HG02623 (cell line): Measurements from ENCODE around the gene ARHGAP6.
A peak's percentile ranks its signal among the peaks of the same experiment; 100 is the strongest.
"Not testable (repeated sequence)": the region's sequence is repeated elsewhere in the genome, so short reads cannot be mapped to it uniquely, and the experiment has no call there.

ENCODE experiments used
- ATAC-seq: cut with Tn5 transposase; IDR thresholded peaks from one replicate; pipeline ENCODE4 v1.9.1; 2021; ENCODE audit warnings: moderate library complexity; ENCODE audit not compliant: unreplicated experiment

Gene ARHGAP6

DNA sequence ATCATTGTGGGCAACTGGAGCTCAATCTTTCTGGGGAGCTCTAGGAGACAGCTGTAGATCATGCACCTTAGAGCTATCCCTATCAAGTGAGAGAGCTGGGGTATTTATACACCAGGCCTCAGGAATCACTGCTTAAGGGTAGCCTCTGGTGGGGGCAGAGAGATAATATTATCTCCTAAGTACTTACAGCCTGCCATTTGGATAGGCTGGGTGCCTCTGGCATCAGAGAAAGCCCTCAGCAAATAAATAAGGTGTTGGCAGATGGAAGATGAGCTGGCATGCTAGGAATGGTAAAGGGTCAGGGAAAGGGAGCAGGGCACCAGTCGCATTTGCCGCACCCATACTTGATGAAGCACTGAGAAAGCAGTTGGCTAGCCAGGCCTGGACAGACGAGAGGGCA, 478.7 kb downstream of the ARHGAP6 start:
- no peak for ATAC-seq

DNA sequence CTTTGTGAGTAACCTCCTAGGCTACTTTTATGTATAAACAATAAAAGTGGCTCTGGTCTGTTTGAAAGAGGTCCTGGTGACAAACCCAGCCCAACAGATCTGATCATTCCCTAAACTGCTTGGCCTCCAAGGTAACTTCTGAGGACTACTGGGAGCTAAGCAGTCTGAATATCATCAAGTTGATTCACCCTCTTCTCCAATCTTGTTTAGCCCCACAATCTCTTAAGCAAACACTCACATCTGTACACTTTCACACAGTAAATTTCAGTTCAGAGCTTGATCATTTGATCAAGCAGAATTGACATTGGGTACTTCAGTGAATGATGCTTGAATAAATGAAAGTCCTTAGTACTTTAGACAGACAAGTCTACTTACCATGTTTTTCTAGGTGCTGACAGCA, 479.9 kb downstream of the ARHGAP6 start:
- no peak for ATAC-seq

DNA sequence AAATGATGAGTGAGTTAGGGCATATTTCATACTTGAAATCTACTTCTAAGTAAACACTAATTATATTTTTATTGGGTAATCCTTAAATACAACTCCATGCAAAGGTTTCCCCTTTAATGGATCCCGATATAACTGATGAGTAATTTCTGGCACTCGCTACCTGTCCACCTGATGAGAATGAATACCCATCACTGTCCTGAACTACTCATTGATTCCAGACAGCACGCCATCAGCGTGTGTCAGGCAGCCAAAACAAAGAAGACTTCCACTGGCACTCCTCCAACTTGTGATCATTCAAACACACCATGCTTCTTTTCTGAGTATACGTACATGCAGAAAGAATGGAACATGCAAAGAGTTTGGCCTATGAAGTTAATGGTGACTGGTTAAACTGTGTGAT, 485.1 kb downstream of the ARHGAP6 start:
- no peak for ATAC-seq

DNA sequence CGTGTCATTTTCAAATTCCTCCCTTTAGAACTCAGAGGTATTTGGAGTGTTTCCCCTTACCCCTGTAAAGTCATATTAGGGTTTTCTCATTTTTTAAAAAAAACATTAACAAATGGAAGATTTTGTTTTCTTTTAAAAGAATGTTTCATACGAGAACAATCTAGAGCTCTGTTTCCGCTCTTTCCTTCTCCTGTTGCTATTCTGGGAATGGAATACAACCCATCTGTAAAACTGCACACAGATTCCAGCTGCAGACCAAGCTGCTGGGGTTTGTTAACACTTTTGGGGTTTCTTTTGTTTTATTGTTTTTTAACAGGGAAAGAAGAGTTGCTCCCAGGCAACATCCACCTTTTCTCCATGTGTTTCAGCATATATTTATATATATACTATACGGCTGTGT, 493.3 kb downstream of the ARHGAP6 start:
- ATAC-seq = no peak

DNA sequence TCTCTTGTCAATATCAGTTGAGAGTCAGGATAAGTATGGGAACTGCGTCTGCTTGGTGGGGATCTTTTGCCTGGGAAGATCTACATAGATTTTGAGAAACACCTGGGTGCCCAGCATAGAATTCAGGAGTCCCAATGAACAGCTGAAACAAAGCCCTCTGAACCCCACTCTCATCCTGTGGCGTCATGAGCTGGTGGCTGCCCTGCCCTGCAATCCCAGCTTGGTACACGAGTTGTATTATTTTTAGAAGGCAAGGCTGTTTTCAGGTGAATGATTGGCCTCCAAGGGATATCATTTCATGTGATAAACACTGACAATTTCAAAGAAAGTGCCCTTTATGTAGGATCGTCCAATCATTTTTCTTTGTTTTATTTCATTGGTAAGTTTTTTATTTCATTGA, 493.8 kb downstream of the ARHGAP6 start:
- ATAC-seq = no peak

DNA sequence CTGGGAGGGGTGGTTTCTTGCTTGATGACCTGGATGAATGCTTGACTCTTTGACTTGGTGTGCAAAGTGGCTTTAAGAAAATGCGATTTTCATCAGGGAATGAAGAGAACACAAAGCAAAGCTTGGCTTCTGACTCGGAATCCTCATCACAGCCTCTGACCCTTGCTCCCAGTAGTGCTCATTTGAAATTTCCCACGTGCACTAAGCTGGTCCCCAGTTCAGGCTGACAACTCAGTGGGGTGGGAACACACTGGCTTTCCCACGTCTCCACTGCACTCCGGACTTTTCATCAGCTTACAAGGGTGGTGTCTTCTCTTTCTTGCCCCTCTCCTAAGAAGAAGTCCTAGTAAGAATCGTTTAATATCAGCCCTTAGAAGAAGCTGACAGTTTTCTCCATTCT, 501.3 kb downstream of the ARHGAP6 start:
- no peak for ATAC-seq

DNA sequence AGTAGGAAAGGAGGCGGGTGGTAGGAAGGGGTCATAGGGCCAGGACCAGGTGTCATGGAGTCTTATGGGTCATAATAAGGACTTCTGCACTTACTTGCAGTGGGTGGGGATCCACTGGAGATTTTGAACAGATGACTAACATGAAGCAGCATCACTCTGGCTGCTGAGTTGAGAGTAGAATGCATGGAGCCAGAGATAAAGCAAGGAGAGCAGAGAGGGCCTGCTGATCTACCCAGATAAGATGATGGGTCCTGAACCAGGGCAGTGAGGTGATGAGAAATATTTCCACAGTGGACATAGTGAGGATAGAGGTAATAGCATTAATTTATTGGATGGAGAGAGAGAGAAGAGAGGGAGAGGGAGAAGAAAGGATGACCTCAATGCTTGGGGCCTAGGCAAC, 506.6 kb downstream of the ARHGAP6 start:
- ATAC-seq = no peak

DNA sequence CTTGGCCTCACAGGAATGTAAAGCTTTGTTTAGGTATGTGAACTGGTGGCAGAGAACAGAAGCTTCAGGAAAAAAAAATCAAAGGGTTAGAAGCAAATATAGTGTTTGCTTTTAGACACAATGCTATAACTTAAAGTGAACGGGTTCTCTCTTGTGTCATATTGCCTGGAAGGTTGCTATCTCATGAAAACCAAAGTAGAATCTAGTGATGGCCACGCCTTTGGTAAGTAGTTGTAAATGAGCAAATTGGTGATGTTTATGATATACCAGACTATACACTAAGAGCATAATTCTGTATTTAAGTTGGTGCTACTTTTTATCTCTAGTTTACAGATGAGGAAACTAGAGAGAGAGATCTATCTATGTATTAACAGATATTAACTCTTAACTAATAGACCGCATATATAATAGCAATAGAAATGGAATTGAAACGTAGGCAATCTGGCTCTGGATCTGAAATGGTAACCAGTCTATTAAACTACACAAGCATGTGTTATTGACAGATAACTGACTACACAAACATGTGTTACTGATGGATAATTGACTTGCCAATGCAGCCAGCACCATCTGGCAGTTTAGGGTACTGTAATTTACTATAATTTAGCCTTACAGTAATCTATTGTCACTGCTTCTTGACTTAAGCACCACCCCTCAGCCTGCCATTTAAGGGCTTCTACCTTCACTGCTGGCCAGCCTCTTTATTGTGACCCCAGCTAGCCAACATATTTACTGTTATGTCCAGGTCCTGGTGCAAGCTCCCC, 513.7 kb downstream of the ARHGAP6 start:
- ATAC-seq = no peak

DNA sequence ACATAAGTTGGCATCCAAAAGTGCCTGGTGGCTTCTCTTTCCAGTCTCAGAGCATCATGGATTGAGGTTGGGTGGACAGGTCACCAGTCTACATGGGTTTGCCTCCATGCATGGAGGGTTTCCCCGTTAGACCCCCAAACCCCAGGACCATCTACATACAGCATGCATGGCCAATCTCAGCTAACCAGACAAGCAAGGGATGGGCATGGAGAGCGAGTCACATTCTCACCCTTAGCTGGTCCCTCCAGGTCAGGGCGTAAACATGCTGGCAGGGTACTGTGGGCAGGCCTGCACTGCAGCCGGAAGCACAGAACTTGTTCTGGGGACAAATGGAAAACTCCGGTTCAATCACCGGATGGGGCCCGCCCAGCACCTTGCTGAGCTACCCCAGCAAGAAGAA, 517.3 kb downstream of the ARHGAP6 start:
- ATAC-seq = no peak

DNA sequence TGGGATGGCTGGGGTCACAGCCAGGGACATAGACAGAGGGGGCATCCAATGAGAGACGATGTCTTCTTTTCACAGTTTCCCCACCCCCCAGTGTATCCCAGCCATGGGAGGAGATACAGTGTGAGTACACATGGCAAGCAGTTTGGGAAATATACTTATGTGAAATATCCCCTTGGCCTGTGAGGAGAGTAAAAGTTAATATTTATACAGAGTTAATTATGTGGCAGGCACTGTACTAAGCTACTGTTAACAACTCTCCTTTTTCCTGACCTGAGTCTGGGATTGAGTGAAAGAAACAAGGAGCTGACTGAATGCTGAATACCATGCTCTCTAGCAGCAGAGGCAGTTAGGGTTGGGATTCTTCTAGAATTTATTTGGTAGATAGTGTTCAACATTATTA, 519.3 kb downstream of the ARHGAP6 start:
- no peak for ATAC-seq

DNA sequence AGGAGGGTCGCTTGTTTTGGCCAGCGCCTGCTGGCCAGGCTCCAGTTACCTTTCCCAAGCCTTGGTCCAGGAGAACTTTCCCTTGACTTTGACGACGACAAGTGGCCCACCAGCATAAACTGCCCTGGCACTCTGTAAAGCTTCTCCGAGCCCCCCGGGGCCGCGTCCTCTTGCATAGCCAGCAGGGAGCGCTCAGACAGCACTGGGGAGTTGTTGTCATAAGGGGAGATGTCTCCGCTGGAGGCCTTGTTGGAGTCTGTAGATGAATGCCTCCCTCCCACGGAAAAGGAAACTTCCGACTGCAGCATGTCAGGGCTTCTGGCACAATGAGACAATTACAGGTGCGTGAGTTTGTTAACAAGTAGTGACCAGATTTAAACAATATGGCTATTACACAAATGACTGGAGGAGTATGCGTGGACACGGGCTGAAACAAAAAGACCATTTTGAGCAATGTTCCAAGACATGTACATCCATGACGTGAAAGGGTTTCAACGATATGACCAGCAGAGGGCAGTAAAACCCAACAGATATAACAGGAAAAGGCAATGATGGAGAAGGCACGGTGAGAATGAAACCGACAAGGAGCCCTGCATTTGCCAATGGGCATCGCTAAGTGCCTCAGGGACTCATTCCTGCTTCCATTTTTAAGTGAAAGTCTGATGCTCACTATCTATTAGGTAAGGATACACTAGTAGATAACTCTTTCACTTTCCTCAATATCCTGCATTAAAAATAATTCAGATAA, 521.6 kb downstream of the ARHGAP6 start:
- peak; percentile 73 for ATAC-seq

DNA sequence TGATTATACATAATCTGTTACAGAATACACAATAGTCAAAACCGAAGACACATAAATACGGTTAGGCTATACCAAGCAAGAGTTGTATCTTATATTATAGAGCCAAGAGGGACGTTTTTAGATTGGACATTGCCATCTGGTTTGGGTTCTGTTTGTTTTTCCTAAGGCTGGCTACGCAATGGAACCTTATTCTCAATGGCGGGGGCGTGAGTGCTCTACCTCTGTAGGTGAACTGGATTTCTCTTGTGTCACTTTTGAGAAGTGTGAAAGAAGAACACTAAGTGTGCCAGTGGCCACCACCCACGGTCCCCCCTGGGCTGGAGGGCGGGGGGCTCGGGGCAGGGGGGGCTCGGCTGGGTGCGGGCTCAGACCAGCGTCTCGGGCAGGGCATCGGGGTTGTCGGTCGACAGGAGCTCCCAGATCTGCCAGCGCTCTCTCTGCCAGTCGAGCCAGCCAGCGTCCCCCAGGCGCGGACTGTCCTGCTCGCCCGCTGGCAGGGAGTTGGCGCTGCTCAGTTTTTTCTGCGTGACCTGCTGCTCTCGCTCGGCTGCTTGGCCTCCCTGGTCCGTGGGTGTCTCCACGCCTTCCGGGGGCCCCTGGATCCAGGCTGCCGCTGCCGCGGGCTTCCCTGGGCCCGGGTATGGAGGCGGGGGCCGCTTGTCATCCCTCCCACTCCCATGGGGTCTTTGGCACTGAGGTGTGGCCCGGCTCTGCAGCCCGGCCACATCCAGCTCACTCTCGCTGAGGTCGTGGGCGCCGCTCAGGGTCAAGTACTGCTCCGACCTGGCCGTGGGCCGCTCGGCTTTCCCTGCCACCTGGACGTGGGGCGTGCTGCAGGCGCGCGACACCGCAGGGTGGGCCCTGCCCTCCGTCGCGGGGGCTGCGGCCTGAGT, 527.0 kb downstream of the ARHGAP6 start:
- ATAC-seq = no peak

DNA sequence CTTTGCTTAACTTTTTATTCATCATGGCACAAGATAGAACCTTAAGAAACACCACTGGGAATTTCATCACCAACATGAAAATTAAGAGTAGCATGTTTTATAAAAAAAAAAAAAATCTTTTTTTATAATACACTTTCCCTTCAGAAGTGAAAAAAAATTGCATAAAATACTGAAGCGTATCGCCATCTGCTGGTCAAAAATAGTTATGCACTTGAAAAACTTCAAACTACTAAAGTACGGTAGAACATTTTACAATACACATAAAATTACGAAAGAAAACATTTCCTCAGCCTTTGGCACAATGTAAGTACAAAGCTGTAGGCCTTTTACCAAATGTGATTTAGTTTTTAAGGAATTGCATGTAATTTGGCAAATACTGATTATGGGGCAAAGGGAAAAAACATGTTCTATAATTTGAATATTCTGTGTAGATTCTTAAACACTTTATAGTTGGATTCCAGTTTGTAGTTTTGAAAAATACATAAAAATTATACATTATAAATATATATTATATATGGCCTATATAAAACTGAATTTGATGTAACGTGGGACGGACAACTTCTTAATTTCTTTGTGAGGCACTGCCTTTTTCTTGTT, 528.1 kb downstream of the ARHGAP6 start:
- ATAC-seq = no peak

DNA sequence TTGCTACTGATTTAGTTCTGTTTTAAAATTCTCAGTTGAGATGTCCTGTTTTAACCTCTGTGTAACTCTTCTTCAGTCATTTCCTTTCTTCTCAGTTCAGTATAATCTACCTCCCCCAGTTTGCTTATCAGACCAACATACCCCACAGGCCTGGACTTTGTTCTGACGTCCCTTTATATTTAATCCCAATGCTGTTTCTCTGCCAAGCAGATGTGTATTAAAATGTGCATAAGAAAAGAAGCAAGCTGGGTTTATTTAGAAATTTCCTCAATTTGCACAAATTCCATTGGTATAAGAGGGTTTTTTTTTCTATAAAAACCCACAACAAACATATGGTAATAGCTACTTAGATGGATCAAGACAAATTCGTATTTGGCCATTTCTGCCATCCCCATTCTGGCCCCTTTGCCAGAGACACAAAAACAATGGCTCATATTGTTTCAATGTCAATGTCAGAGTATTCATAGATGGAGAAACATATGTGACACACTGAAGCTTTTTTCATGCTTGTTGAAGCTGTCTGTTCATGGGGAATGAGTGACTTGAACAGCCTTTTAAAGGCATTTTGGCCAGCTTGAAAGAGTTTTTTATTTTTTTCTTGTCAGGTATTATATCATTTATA, 530.0 kb downstream of the ARHGAP6 start:
- no peak for ATAC-seq

DNA sequence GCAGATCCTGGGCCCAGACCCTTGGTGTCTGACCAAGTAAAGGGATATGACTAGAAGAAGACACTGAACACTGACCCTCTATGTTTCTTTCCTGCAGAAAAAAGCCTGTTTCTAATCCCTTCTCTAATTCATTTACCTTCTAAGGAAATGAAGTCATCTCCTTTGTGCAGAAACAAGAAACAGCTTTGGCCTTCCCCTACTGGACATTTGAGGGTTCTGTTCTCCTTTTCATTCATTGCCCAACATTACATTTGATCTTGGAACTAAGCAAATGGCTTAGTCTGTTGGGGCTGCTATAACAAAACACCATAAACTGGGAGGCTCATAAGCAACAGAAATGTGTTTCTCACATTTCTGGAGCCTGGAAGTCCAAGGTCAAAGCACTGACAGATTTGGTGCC, 534.6 kb downstream of the ARHGAP6 start:
- ATAC-seq = no peak

DNA sequence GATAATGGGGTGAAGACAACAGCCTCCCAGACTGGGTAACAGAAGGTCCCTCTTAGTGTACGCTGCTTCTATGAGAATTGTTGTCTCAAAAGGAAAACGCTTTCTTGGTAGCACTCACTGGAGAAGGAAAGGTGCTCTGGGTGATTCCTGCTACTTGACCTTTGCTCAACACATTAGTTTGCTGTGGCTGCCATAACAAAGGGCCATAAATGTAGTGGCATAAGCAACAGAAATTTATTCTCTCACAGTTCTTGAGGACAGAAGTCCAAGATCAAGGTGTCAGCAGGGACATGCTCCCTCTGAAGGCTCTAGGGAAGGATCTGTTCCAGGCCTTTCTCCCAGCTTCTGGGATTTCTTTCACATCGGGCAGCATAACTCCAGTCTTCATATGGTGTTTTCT, 535.6 kb downstream of the ARHGAP6 start:
- ATAC-seq = no peak

DNA sequence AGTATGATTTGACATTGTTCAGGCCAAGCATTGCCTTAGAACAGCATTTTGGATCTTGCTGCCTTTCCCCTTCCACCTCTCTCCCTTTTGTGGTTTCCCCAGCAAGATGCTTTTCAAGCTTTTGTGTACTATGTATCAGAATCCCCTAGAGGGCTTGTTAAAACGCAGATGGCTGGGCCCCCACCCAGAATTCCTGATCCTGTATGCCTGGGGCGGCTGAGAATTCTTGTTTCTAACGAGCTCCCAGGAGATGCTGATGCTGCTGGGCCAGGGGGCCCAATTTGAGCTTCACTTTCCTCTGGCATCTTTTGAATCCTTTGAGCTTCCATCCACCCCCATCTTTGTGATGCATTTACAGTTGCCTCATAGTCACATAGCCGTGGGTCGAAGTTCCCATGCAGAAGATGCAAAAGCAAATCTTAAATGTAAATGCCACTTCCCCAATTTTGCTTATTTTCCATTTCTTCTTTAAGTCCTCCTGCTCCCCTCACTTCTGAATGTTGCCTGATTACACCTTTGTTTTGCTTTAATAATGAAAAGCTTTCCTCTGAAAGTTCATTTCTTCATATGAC, 536.1 kb downstream of the ARHGAP6 start:
- no peak for ATAC-seq

DNA sequence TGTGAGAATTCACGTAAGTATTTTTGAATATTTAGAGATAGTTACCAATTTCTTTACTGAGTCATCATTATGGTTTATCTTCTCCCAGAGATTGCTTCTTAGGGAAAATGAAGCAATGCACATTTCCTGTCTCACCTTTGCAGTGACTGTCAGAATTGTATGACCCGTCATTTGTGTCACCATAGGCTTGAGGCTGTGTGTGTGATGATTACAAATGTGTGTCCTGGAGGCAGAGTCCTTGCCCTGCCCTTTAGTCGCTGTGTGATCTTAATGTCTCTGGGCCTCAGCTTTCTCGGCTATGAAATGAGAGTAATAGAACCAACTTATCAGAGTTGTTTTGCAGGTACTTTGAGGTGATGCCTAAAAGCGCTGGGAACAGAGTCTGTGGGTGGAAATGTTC, 540.7 kb downstream of the ARHGAP6 start:
- no peak for ATAC-seq

DNA sequence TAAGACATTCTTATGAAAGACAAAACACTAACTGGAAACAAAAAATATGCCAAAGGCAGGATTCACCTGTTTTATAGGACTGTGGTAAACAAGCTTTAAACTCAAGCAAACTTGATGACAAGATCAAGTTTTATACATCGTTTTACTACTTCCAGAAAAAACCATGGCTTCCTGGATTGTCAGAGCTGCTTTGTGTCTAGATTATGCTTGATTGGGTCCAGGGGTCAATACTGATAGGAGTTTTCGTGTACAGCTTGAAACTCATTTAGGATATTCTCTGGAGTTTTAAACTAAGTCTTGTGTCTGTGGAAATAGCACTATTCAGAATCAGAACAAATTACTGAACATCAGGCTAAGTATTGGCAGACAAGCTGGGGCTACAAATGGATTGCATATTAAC, 541.6 kb downstream of the ARHGAP6 start:
- ATAC-seq = no peak

DNA sequence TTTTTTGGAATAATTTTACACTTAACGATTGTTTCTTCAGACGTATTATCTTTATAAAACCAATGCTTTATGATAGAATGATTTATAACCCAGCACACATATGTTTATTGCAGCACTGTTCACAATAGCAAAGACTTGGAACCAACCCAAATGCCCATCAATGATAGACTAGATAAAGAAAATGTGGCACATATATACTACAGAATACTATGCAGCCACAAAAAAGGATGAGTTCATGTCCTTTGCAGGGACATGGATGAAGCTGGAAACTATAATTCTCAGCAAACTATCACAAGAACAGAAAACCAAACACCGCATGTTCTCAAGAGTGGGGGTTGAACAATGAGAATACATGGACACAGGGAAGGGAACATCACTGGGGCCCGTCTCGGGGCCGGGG, 542.6 kb downstream of the ARHGAP6 start:
- not testable (repeated sequence) for ATAC-seq
